Bone marrow (tissue), 2 donors: ENCODE measurements around the gene EPB41L1.

Source experiments
- DNase-seq, 2 donors: peaks; one replicate each; lab custom pipeline; 2025; lab: John Stamatoyannopoulos, UW

EPB41L1 gene

DNA sequence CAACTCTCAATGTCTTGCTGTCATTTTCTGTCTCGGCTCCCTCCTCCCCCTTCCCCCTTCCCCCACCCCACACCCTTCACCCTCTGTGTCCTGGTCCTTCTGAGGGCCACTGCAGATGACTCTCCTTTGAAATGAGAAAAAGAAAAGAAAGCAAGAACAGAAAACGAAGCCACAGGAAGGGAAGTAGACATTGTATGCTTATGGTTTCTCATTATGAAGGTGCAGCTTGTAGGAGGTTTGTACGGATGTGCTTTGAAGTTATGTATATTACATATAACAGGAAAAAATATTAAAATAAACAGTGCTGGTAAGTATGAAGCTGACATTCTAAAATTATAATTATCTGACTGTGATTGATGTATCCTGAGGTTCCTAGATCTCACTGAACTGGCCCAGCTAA lies 75.5 kb downstream of the EPB41L1 start:
- DNase-seq, result no peak

DNA sequence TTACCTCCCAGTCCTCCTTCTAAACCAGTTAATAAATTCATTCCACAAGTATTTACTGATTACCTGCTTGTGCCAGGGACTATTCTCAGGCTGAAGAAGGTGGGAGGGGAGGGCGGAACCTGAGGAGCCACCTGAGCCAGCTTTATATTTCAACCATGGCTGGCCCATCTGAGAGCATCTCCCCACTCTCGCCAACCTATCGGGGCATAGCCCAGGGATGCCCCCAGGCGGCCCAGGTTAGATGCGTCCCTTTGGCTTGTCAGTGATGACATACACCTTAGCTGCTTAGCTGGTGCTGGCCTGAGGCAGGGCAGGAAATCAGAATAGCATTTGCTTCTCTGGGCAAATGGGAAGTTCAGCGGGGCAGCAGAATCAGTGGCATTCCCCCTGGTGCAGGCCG lies 76.8 kb downstream of the EPB41L1 start:
- no peak for DNase-seq

DNA sequence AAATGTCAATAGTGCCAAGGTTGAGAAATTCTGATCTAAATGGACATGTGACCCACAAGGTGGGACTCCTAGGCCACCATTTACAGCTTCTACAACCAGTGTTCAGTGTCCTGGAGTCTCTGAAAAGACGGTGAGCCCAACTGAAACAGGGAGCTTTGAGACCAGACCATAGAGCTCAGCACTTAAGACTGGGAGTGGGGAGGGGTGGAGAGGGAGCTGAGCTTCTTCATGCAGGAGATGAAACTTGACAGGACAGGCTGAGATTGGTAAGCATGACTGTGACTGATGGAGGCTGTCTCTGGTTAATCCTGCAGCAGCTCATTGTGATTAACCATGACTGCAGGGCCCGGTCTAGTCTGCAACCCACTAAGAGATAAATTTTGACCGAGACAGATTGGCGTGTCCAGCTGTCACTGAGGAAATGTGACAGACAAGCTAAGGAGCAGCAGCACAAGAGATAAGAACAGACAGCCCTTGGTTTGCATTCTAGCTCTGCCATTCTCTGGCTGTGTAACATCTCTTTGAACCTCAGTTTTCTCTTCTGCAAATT lies 80.3 kb downstream of the EPB41L1 start:
- DNase-seq, result no peak

DNA sequence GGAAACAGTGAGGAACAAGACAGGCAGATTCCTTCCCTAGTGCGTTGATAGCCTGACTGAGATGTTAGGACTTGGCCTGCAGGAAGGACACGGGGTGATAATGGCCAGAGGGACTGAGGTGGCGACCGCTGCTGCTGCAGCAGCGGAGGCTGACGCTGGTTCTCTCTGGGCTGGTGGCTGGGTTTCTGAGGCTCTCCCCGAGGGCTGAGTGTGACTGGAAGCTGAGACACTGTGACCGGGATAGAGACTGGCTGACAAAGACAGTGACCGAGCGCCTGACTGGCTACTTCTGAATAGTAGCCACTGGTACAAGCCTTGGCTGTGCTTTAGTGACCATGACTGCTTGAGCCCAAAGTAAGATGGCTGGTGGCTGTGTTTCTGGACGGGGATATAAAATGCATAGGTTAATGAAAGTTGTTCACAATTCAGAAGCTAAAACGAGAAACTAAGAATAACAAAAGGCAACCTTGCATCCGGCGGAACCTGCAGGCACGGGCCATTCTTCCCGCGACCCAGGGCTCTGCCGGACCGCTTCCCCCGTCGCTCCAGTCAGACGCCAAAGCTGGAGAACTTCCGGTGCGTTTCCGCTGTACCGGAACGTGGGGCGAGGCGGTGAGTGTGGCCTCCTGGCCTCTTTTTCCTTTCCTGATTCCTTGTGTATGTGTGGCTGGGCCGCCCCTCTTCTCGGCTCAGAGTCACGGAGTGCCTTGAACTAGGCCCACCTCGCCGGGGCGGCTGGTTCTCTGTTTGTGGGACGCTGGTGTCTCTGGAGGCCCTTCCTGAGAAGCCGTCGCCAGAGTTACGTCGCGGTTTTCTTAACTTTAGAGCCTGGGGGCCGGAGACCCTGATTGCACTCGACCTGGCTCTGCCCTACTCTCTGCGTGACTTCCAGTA lies 81.6 kb downstream of the EPB41L1 start, which contains the start of gene AAR2:
AAR2 (plus strand) TSS at position 587 of the 894 bp plus-strand sequence. CDS start 3,391 bp downstream, outside the sequence.
- peak; percentile 39 to 69 for DNase-seq

DNA sequence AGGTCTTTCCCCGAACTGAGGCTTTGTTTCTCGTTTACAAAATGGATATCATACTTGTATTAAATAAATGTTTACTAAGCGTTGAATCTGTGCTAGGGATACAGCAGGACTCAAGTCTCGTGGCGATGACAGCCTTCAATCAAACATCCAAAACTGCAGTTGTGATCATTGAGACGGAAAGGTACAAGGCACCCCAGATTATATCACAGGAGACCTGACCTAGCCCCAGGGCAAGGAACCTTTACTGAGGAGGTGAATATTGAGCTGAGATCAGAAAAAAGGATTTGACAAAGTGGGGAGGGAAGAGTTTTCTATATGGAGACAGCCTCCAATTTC lies 82.2 kb downstream of the EPB41L1 start:
- no peak for DNase-seq

DNA sequence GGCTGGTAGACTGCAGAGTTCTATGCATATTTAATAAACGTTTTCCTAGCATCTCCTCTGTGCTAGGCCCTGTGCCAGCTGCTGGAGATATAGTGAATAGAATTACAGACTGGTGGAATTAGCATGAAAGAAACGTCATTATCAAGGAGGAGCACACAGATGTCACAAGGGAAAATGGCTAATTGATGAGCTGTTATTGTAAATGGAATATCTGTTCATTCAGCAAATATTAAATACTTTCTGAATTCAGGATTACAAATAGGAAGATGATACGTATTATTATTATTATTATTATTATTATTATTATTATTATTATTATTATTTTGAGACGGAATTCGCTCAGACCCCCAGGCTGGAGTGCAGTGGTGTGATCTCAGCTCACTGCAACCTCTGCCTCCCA lies 82.9 kb downstream of the EPB41L1 start:
- DNase-seq, result no peak

DNA sequence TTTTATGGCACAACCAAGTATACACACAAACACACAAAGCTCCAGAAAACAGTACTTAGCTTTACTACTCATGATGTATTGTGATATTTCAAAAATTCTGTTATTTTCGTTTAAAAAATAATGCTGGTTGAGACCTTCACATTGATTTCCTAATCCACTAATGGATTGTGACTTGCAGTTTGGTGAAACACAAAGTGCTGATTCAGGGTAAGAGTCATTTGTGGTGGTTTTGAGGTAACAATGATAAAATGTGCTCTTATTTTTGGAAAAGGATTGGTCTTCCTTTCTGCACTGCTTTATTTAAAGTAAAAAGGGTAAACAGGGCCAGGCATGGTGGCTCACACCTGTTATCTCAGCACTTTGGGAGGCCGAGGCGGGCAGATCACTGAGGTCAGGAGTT lies 83.6 kb downstream of the EPB41L1 start:
- DNase-seq, result no peak

DNA sequence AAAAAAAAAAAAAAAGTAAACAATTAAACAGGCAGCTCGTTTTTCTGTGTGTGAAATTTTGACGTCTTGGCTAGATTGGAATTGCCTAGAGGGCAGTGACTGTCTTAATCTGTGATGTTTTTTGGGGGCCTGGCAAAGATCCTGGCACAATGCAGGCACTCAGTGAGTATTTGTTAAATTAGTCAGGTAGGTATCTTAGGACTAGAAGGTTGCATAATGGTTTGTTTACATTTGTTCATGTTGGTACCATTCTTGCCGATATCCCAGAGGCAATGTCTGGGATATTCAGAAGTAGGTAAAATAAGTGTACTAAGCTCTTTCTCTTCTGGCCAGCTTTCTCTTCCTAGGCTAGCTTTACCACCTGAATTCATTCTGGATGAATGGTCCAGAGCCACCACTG lies 84.2 kb downstream of the EPB41L1 start:
- no peak for DNase-seq

DNA sequence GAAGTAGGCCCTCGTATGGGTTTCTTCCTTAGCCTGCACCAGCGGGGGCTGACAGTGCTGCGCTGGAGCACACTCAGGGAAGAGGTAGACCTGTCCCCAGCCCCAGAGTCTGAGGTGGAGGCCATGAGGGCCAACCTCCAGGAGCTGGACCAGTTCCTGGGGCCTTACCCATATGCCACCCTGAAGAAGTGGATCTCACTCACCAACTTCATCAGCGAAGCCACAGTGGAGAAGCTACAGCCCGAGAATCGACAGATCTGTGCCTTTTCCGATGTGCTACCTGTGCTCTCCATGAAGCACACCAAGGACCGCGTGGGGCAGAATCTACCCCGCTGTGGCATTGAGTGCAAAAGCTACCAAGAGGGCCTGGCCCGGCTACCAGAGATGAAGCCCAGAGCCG lies 85.5 kb downstream of the EPB41L1 start:
- no peak for DNase-seq

DNA sequence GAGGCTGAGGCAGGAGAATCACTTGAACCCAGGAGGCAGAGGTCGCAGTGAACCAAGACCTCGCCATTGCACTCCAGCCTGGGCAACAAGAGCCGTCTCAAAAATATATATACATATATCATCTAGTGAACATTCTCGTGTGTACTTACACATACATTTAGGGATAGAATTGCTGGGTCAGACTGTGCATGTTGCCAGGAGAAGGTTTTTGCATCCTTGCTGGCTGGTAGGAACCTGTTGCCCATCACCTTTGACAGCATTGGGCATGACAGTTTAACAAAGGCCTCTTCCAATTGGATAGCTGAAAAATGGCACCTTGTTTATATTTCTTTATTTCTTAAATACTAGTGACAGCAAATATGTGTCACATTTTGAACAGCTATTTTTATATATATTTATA lies 87.1 kb downstream of the EPB41L1 start:
- no peak for DNase-seq

DNA sequence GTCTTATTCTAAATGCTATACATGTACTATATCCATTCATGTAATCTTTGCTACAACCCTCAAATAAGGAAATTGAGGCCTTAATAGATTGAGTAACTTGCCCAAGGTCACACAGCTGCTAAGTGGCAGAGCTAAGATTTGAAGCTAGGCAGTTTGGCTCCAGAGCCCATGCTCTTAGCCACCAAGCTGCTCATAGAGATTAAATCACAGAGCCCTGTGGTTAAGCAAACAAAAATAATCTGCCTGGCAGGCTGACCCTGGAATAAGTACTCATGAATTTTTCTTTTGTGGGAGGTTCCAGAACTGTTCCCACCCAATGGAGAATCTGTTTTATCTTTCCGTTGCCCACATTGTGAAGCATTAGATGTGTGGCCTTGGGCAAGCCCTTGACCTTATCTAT lies 89.2 kb downstream of the EPB41L1 start:
- no peak for DNase-seq

DNA sequence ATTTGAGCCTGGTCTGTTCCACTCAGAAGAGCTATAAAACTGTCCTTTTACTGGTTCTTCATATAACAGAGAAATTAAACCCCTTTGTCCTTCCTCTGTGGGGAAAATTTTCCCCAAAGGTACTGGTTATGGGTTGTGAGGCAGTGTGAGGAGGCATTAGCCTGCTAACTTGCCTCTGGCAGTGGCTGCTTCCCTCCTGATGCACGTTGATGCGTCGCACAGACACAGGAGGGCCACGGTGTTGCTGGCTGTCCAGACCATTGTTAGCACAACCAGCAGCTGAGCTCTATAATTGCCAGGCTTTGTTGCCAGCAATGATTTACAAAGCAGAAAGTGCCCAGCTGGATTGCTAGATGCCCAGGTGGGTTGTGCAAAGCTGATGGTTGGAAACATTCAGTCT lies 91.9 kb downstream of the EPB41L1 start:
- DNase-seq, result no peak

DNA sequence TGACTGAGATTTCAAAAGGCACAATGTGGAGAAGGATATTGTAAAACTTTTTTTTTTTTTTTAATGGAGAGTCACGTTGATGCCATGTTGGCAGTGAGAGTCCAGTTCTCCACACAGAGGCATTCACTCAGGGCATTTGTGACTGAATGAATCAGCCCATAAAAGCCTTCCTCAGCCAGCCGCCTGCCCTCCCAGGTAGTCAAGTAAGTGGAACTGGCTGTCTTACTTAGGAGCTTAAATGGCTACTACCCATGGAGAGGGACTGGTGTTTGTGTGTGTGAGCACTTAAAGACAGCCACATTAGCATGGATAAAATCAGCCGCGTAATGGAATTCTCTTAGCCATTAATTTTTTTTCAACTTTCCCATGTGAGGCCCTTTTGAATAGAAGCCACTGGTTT lies 94.3 kb downstream of the EPB41L1 start:
- DNase-seq, result no peak

DNA sequence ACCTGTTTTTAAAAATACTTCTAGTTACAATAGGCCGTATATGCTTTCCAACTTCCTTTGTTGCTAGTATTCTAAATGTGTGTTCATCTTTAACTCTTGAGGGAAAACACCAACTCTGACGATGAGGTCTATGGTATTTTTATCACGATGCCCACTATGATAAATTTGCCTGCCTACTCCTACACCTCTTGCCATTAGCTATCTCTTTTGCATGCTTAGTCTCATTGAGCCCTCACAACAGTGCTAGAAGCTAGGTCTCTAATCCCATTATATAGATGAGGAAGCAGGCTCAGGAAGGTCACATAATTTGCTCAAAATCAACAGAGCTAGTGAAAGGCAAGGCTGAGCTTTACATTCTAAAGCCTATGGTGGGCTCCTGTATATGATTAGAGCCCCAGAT lies 94.9 kb downstream of the EPB41L1 start:
- no peak for DNase-seq

DNA sequence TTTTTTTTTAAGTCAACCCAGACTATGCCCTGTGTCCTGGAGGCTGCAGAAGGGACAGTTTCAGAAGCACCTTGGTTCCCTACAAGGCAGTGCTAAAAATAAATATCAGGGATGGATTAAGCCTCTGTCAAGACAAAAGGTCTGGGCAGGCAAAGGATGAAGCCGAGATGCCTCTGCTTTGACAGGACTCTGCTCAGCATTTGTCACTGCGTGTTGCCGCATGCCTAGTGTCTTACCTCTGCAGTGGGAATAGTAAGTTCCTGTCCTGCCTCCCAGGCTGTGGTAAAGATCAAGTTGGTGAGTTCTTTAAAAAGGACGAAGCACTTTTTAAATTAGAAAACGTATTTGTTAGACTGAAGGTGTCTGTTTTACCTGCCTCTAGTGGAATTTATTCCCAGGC lies 96.9 kb downstream of the EPB41L1 start:
- no peak for DNase-seq

DNA sequence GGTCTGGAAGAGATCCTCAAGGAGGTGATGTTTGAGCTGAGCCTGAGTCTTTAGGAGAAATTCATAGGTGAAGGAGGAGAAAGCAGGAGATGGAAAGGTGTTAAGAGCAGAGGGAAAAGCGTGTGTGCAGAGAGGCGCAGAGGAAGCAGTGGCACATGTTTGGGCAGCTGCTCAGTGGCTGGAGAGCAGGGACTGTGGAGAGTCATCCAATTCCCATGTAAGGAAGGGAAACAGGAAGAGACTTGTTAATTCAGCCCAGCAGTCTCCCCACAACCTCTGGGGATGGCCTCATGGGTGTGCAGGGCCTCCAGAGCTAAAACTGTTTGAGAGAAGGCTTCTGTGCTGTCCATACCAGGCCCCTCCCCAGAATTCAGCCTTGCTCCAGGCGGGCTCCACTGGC lies 98.0 kb downstream of the EPB41L1 start:
- DNase-seq, result no peak

DNA sequence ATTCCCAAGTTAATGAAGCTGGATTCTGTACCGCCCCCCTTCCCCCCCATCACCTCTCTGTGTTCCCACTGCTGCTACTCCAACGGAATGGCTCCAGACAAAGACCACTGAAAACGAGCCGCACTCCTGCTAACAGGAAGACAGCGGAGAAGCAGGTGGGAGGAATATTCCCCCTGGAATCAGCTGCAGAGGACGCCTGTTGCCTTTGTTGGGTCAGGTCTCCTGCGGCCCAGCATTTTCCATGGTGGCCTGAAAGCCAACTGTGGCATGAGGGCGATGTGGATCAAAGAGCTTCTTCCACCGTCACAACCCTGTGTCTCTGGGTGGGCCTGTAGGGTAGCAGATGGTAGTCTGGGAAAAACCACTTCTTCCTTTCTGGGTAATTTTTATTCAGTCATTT lies 98.5 kb downstream of the EPB41L1 start:
- DNase-seq, result no peak

DNA sequence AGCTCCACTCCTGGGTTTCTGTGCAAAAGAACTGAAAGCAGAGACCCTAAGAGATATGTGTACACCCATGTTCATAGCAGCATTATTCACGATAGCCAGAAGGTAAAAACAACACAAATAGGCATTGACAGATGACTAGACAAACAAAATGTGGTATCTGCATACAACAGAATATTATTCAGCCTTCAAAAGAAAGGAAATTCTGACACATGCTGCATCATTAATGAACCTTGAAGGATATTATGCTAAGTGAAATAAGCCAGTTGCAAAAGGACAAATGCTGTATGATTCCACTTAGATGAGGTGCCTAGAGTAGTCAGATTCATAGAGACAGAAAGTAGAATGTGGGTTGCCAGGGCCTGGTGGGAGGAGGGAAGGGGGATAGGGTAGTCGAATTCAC lies 99.5 kb downstream of the EPB41L1 start:
- no peak for DNase-seq

DNA sequence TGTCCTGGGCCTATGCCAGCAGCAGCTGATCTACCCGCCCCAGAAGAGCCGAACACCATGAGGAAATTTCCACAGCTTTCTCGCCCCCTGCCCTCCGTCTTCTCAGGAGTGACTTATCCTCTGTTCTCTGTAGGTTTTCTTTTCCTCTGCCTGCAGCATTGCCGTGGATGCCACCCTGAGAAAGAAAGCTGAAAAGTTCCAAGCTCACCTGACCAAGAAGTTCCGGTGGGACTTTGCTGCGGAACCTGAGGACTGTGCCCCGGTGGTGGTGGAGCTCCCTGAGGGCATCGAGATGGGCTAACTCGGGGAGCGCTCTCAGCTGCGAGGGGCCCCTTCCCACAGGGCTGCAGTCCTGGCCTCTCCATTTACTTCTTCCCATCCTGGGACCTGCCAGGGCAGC lies 100.9 kb downstream of the EPB41L1 start:
- DNase-seq, result no peak

DNA sequence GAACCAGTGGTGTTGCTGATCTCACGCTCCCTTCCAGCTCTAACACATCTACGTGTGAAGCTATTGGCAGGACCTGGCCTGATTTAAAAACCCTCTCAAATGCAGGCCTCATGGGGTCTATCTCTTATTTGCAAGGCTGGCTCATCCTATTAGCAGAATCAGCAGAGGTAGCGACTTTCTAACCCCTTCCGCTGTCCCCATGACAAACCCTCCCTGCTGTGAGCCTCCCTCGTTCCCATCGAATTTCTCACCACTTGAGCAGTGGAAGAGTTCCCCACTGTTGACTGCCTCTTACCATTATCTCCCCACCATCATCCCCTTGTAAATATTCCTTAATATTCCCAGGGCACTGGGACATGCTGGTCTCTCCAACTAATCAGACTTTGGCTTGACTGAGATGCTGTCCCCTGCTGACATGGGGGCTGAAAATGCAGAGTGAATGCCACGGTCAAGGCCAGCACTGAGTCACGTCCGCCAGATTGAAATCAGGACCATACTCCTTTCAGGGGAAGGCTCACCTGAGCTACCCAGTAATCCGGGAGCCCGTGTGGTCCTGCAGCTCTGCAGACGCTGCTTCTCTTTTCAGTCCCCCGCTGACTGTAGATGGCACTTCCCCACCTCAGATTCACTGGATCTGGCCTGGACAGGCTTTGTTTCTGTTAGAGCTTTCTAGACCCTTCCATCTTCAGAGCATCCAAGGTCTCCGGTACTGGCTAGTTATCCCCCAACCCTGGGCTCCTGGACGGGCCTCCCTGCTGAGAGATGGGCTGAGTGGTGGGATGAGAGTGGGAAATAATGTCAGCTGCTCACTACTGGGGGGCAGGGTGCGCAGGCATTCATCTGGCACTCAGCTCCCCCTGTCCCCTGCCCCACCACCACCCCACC lies 104.9 kb downstream of the EPB41L1 start:
- DNase-seq, result no peak

DNA sequence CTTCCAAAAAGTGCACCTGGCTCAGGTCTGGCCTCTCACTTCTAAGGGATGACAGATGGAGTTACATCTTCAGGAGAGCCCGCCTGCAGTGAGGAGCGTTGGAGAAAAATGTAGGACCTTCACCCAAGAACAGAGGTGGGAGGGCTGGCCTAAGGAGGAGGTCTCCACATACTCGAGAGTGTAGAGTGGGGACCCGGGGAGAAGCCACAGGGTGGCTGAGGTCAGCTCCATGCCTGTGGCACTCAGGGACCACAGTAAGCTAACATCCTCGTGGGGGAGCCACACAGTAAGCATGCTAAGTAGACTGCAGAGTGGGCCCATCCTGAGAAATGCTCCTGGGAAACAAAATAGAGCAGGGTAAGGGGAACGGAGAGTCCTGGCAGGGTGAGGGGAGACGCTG lies 105.8 kb downstream of the EPB41L1 start:
- DNase-seq, result no peak

DNA sequence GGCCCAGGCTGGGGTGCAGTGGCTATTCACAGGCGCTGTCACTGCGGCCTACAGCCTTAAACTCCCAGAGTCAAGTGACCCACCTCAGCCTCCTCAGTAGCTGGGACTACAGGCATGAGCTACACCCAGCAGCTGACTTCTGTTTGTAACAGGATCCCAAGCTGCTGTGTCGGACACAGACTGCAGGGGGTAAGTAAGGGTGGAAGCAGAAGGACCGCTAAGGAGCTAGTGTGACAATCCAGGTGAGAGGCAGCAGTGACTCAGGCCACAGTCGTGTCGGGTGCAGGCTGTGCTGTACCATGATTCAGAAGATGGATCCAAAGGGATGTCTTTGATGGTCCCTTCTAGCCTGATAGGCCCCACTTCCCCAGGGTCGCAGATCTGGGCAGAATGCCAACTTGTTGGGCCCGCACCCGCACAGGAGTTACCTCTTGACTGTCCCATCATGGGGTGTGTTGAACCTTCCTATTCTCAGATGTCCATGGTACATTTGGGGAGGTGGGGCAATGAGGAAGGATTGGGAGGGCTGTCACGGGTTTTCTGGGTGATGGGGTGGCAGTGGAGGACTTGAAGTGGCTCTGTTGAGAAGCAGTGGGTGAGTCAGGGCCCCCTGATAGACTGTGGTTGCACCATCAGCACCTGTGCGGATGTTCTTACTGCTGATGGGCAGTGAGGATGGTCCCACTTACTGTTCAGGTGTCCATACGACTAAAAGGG lies 107.0 kb downstream of the EPB41L1 start:
- DNase-seq, result no peak
